Tongue (tissue), 2 donors: Measurements from ENCODE around the gene GGA1. TPM values are rescaled to one million over a fixed set of nuclear protein-coding genes. Genes with fewer than 3 reads are reported as not detected.
"Not testable (repeated sequence)": the region's sequence is repeated elsewhere in the genome, so short reads cannot be mapped to it uniquely, and the experiment has no call there.

Source experiments
- DNase-seq: peaks from one replicate; pipeline ENCODE4 v3.0.0-alpha.2; 2015
- total RNA-seq: library from RNA; depleted of rRNA; stranded (reverse); fragments of >200 nt; gene quantifications from one replicate; pipeline ENCODE4 v1.2.3, GENCODE V29; 2014

GGA1 gene
- total RNA-seq, 1 donor from 2014 or later = 47.5 TPM

- DNase-seq = no peak
Measured at GRCh38 chr22:37654563-37655251, 46.1 kb downstream of the GGA1 start.

GRCh38 chr22:37655252-37655563, 46.6 kb downstream of the GGA1 start:
- DNase-seq = no peak

DNA sequence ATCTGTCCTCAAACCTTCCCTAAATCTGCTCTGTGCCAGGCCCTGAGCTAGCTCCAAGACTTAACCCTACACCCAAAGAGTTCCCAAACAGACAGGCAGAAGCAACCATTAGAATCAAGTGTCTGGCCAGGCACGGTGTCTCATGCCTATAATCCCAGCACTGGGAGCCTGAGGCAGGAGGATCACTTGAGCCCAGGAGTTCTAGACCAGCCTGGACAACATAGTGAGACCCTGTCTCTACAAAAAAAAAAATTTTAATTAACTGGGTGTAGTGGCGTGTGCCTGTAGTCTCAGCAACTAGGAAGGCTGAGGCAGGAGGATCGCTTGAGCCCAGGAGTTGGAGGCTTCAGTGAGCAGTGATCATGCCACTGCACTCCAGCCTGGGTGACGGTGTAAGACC, 47.9 kb downstream of the GGA1 start:
- DNase-seq = not testable (repeated sequence)

DNA sequence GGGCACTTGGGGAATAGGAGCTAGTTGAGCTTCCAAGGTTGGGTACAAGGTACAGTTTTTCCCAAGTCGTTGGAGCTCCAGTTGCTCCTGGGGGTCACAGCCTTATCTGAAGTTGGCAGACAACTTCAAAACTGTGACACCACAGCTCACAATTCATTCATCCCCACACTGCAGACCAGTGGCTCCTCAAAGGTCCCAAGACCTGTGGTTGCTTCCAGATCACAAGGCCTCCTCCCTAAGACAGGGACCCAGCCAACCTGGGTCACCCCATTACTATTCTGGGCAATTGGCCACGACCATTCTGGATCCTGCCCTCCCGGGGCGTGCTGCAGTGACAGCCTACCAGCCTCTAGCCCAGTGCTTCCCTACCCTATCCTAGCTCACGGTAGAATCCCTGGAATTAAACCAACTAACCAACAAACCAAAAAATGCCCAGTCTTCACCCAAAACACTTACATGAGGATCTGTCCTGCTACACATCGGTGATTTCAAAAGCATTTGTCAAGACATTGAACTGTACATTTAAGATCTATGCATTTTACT, 49.0 kb downstream of the GGA1 start:
- DNase-seq = no peak

DNA sequence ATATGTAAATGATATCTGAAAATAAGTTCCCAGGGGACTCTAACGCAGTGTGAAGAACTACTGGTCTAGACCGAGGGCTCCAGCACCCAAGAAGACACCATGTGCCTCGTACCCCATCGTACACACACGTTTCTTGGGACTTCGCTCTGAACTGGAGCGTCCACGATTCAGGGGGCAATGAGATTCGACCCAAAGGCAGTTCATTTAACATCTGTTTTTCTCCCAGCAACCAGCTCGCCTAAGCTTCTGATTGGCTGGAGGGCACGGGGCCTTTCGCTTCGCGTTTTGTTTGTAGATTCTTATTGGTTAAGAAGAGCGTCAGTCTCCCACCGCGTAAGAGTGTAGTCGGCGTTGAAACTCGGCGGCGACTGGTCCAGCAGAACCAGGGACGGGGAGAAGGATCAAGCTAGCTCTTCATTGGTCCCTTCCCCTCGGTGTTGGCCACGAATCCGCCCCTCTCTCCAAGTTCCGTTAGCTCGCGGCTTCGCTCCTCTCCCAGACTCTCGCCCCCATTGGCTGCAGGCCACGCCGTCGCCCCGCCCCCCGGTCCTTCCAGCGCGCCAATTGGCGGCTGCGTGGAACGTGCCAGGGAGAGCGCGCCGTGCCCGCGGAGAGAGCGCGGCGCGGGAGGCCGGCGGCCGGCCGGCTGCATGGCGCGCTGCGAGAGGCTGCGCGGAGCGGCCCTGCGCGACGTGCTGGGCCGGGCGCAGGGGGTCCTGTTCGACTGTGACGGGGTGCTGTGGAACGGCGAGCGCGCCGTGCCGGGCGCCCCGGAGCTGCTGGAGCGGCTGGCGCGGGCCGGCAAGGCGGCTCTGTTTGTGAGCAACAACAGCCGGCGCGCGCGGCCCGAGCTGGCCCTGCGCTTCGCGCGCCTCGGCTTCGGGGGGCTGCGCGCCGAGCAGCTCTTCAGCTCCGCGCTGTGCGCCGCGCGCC, 49.8 kb downstream of the GGA1 start, which contains the start of gene PDXP:
PDXP (plus strand) TSS at position 591 of the 933 bp plus-strand sequence; CDS start at position 651, 60 bp downstream.
- DNase-seq = peak; percentile 100

GRCh38 chr22:37659066-37659896, 50.6 kb downstream of the GGA1 start:
- DNase-seq = peak; percentile 5

GRCh38 chr22:37659897-37660708, 51.5 kb downstream of the GGA1 start:
- DNase-seq = peak; percentile 7

DNA sequence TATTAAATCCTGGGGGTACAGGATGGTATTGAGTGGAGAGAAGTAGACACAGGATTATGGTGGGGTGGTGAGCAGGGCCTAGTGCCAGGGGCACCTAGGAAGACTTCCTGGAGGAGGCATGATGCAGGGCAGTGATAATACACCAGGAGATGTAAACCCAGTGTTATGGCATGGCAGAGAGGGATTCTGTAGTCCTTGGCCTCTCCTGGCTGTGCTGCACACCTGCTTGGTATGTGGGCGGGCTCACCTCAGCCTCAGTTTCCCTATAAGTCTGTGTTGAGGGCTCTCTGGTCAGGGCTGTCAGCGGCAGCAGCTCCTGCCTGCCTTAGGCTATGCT, 52.0 kb downstream of the GGA1 start:
- peak; percentile 15 for DNase-seq

GRCh38 chr22:37661160-37661924, 52.7 kb downstream of the GGA1 start:
- DNase-seq = peak; percentile 90

- DNase-seq = peak; percentile 5
Measured at GRCh38 chr22:37662039-37662438, 53.4 kb downstream of the GGA1 start.

GRCh38 chr22:37663521-37664140, 55.0 kb downstream of the GGA1 start:
- DNase-seq = peak; percentile 58

DNA sequence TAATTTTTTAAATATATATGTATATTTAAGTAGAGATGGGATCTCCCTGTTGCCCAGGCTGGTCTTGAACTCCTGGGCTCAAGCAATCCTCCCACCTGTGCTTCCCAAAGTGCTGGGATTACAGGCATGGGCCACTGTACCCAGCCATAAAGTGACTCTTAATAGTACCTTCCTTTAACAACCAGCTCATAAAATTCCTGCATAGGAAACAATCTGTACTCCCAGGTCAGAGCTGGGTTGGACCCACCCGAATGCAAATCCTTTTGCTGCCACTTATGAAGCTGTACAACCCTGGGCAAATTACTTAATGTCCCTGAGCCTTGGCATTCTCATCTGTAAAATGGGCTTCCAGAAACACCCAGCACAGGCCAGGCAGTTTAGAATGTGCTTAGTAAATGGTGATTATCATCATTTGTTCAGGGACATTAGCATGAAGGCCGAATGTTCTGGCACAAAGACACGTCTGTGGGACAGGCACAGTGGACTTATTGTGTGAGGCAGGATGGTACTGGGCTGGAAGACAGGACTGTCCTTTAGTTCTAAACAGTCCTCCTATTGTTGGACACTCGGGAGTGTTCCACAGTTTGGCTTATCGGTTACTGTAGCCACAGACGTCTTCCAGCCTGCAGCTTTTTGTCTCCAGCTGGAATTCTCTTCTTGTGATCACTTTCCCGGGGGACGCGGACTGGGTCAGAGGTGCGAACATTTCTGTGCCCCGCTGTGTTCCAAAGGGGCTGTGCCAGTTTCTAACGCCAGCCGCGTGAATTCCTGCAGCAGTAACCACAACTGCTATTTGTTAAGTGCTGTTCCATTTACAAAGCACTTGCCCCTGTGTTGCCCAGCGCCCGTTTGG, 55.8 kb downstream of the GGA1 start:
- peak; percentile 43 for DNase-seq

DNA sequence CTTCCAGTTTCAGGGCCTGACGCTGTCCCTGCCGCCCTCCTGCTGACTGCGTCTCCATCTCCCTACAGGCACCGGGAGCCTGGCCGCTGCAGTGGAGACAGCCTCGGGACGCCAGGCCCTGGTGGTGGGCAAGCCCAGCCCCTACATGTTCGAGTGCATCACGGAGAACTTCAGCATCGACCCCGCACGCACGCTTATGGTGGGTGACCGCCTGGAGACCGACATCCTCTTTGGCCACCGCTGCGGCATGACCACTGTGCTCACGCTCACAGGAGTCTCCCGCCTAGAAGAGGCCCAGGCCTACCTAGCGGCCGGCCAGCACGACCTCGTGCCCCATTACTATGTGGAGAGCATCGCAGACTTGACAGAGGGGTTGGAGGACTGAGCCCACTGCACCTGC, 56.9 kb downstream of the GGA1 start:
- no peak for DNase-seq

- no peak for DNase-seq
Measured at GRCh38 chr22:37669586-37669985, 61.0 kb downstream of the GGA1 start.

DNA sequence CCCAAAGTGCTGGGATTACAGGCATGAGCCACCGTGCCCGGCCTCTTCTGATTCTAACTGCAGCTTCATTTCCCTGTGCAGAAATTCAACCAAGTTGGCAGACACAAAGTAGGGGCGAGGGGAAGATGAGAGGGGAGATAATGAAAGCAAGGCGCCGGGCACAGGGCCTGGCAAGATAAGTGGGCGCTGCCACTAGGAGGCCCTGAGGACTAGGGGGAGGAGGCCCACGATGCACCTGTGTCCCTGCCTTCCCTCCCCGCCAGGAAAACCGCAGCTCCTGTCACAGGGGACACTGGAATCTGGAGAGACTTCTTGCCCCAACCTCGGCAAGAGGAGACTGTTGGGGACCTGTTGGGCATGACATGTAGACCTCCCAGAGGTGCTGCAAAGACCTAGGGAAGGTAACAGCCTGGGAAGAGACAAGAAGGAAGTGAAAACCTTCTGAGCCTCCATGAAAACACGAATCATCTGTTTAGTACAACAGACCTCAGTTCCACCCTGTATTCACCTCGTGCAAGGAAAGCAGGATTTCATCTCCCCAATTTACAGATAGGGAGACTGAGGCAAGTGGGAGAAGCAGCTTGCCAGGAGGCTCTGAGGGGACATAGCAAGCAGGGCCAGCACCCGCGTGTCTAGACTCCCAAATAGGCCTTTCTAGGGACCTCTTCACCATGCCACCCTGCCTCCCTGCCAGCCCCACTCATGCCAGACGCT, 63.7 kb downstream of the GGA1 start:
- no peak for DNase-seq

GRCh38 chr22:37672920-37673455, 64.4 kb downstream of the GGA1 start:
- no peak for DNase-seq

DNA sequence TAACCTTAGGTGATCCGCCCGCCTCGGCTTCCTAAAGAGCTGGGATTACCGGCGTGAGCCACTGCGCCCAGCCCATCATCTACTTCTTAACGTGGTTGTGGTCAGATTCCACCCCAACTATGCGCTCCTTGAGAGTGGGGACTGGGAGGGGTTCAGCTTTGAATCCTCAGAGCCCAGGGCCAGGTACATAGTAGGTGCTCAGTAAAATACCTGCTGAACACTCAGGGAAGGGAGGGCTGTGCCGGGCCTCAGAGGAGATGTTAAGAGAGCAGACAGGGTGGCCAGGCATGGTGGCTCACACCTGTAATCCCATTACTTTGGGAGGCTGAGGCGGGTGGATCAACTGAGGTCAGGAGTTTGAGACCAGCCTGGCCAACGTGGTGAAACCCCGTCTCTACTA, 65.6 kb downstream of the GGA1 start:
- no peak for DNase-seq
